Activated naive CD4-positive, alpha-beta T cell treated with anti-CD3 and anti-CD28 coated beads for 36 hours (primary cell): ENCODE measurements around the gene CDK11A. TPM values are rescaled to one million over a fixed set of nuclear protein-coding genes. Genes with fewer than 3 reads are reported as not detected.

Source experiments
- CTCF ChIA-PET: fragments of 350-600 bp; sonication (Branson Sonifier 250); formaldehyde crosslinking; loops from one replicate; lab custom pipeline; 2021; ENCODE audit warnings: antibody characterized with exemption; lab: Charles Lee
- DNase-seq: peaks from one replicate; pipeline ENCODE4 v3.0.0-alpha.2; 2020
- H3K27ac Mint-ChIP-seq: one replicate; pipeline ENCODE4 v1.8.0; 2021; ENCODE audit warnings: mild to moderate bottlenecking, mixed read lengths
- H3K27me3 Mint-ChIP-seq: one replicate; pipeline ENCODE4 v1.8.0; 2021; ENCODE audit warnings: low read depth, mixed read lengths
- H3K36me3 Mint-ChIP-seq: one replicate; pipeline ENCODE4 v1.8.0; 2021; ENCODE audit warnings: low read depth, mixed read lengths
- H3K4me1 Mint-ChIP-seq: one replicate; pipeline ENCODE4 v1.8.0; 2021; ENCODE audit warnings: low read depth, mixed read lengths
- H3K4me3 Mint-ChIP-seq: one replicate; pipeline ENCODE4 v1.8.0; 2021; ENCODE audit warnings: mild to moderate bottlenecking, moderate library complexity, mixed read lengths
- H3K9me3 Mint-ChIP-seq: one replicate; pipeline ENCODE4 v1.8.0; 2021; ENCODE audit warnings: mixed read lengths
- intact Hi-C: fragments of 100-400 bp; cut with micrococcal nuclease; formaldehyde crosslinking; loops from one replicate; pipeline ENCODE4 v1.15.1; 2023
- total RNA-seq, 2 experiments: library from RNA; stranded (reverse); gene quantifications; one replicate each; pipeline ENCODE4 v1.2.3, GENCODE V29; 2021

CDK11A gene
- total RNA-seq, 2 experiments from 2014 or later = 58.0 to 60.3 TPM

GRCh38 chr1:1759456-1760344 is 35.5 kb upstream of the CDK11A start:
- H3K27me3 Mint-ChIP-seq = no peaks in the 10 kb centered on the region
- no peaks in the 10 kb centered on the region for H3K4me1 Mint-ChIP-seq
- peaks cover 14% of the 10 kb centered on the region for H3K36me3 Mint-ChIP-seq
- intact Hi-C loops = no loop called here
- DNase-seq = no peak
- H3K9me3 Mint-ChIP-seq = no peaks in the 10 kb centered on the region
- no peak overlapping the region for H3K4me3 Mint-ChIP-seq
- CTCF ChIA-PET = no interaction called here
- no peak overlapping the region for H3K27ac Mint-ChIP-seq

- CTCF ChIA-PET = no interaction called here
- no peak overlapping the region for H3K4me3 Mint-ChIP-seq
- H3K4me1 Mint-ChIP-seq = no peaks in the 10 kb centered on the region
- H3K36me3 Mint-ChIP-seq = peaks cover 15% of the 10 kb centered on the region
- H3K27ac Mint-ChIP-seq = no peak overlapping the region
- H3K27me3 Mint-ChIP-seq = no peaks in the 10 kb centered on the region
- DNase-seq = no peak
- intact Hi-C loops = no loop called here
- no peaks in the 10 kb centered on the region for H3K9me3 Mint-ChIP-seq
These were observed 34.7 kb upstream of the CDK11A start for GRCh38 chr1:1758692-1759455.

GRCh38 chr1:1758059-1758621 is 34.0 kb upstream of the CDK11A start:
- H3K9me3 Mint-ChIP-seq = no peaks in the 10 kb centered on the region
- no peak overlapping the region for H3K4me3 Mint-ChIP-seq
- intact Hi-C loops = no loop called here
- DNase-seq = no peak
- H3K4me1 Mint-ChIP-seq = no peaks in the 10 kb centered on the region
- H3K27me3 Mint-ChIP-seq = no peaks in the 10 kb centered on the region
- CTCF ChIA-PET = no interaction called here
- H3K27ac Mint-ChIP-seq = no peak overlapping the region
- peaks cover 16% of the 10 kb centered on the region for H3K36me3 Mint-ChIP-seq

DNA sequence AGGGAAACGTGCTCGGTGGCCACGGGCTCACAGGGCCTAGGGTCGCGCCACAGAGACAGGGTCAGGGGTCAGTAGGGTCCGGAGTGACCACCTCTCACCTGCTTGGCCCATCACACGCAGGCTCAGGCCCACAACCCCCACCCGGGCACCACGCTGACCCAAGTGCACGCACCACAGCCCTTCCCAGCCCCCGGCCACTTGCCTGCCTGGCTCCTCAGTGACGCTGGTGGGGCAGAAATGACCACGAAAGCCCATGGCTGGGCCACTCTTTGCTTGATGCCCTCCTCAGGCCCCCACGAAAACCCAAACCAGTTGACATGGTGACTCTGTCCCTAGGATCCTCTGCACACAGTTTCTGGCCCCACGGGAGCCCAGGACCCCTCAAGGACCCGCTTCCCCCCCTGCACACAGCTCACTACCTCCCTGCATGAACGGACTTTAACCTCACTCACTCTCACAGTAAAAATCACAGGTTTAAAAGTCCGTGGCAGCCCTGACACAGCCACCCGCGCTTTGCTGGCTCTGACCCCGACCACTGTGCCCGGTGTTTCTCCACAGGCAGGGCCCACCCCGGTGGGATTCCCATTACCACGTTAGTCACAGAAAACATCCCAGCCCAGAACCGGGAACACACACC is 33.4 kb upstream of the CDK11A start:
- no peak for DNase-seq
- Mint-ChIP-seq H3K4me3 (no peak overlapping the region), H3K4me1 (no peaks in the 10 kb centered on the region), H3K27ac (no peak overlapping the region), H3K27me3 (no peaks in the 10 kb centered on the region), H3K36me3 (peaks cover 17% of the 10 kb centered on the region), H3K9me3 (no peaks in the 10 kb centered on the region)
- CTCF ChIA-PET = no interaction called here
- intact Hi-C loops = no loop called here

GRCh38 chr1:1756661-1757421 is 32.7 kb upstream of the CDK11A start:
- H3K27ac Mint-ChIP-seq = no peak overlapping the region
- H3K4me3 Mint-ChIP-seq = no peak overlapping the region
- no peaks in the 10 kb centered on the region for H3K4me1 Mint-ChIP-seq
- DNase-seq = no peak
- H3K27me3 Mint-ChIP-seq = no peaks in the 10 kb centered on the region
- H3K9me3 Mint-ChIP-seq = no peaks in the 10 kb centered on the region
- peaks cover 20% of the 10 kb centered on the region for H3K36me3 Mint-ChIP-seq
- intact Hi-C loops = no loop called here
- CTCF ChIA-PET = no interaction called here

- CTCF ChIA-PET = no interaction called here
- H3K27ac Mint-ChIP-seq = no peak overlapping the region
- intact Hi-C loops = no loop called here
These were observed 31.7 kb upstream of the CDK11A start for GRCh38 chr1:1755852-1756251.

GRCh38 chr1:1755426-1755825 is 31.3 kb upstream of the CDK11A start:
- no peak for DNase-seq
- no peak overlapping the region for H3K27ac Mint-ChIP-seq
- CTCF ChIA-PET = no interaction called here
- H3K27me3 Mint-ChIP-seq = no peaks in the 10 kb centered on the region
- intact Hi-C loops = no loop called here
- H3K36me3 Mint-ChIP-seq = peaks cover 15% of the 10 kb centered on the region
- no peaks in the 10 kb centered on the region for H3K4me1 Mint-ChIP-seq
- no peak overlapping the region for H3K4me3 Mint-ChIP-seq
- H3K9me3 Mint-ChIP-seq = no peaks in the 10 kb centered on the region

More at GRCh38 chr1:1755852-1756251, 31.7 kb upstream of the CDK11A start:
- Mint-ChIP-seq H3K4me1 (no peaks in the 10 kb centered on the region), H3K4me3 (no peak overlapping the region), H3K27me3 (no peaks in the 10 kb centered on the region), H3K9me3 (no peaks in the 10 kb centered on the region), H3K36me3 (peaks cover 15% of the 10 kb centered on the region)
- DNase-seq = no peak

DNA sequence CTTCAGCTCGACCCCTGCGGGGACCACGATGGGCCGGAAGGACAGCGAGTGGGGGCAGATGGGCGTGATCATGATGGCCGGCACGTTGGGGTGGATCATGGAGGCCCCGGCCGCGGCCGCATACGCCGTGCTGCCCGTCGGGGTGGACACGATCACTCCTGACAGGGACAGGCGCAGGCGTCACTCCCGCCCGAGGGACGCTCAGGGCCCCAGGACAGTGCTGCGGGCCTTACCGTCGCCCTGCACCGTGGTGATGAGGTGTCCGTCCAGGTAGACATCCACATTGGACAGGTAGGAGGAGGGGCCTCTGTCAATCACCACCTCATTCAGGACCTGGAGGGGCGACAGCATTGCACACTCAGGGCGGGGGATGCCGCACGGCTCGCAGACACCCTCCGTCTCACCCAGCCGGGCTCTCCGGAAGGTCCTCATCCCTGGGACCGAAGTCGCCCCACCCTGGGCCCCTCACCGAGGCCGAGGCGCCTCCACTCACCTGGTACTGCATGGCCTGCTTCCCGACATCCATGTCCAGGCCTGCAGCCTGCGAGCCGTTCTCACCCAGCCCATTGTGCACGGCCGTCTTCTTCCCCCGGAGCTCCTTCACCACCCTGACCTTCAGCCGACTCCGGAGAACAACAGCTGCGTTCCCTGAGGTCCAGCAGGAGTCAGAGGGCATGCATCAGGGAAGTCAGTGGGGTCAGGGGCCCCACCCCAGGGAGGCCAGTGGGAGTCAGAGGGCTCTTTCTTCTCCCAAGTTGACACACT is 30.1 kb upstream of the CDK11A start:
- intact Hi-C loops = no loop called here
- no peak for DNase-seq
- H3K27ac Mint-ChIP-seq = no peak overlapping the region
- no peaks in the 10 kb centered on the region for H3K9me3 Mint-ChIP-seq
- H3K27me3 Mint-ChIP-seq = no peaks in the 10 kb centered on the region
- H3K4me1 Mint-ChIP-seq = no peaks in the 10 kb centered on the region
- CTCF ChIA-PET = no interaction called here
- H3K36me3 Mint-ChIP-seq = peaks cover 12% of the 10 kb centered on the region
- H3K4me3 Mint-ChIP-seq = no peak overlapping the region

DNA sequence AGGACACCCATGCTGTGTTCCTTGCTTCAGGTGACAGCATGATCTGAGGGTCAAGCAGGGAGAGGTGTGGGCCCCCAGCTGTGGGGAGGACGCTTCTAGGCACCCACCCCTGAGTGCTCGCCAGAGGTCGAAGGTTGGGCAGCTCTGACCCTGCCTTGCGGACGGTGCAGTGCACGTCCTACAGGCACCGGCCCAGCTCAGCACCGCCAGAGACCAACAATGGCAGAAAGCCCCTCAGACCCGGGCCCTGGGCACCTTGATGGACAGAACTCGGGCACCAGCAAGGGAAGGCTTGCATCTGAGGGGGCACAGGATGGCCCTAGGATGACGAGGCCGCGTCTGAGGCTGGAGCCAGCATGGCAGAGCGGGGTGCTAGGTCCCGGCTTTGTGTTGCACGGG is 29.4 kb upstream of the CDK11A start:
- no peaks in the 10 kb centered on the region for H3K27me3 Mint-ChIP-seq
- H3K4me1 Mint-ChIP-seq = no peaks in the 10 kb centered on the region
- CTCF ChIA-PET = no interaction called here
- DNase-seq = no peak
- no peak overlapping the region for H3K27ac Mint-ChIP-seq
- no peaks in the 10 kb centered on the region for H3K9me3 Mint-ChIP-seq
- no peak overlapping the region for H3K4me3 Mint-ChIP-seq
- H3K36me3 Mint-ChIP-seq = peaks cover 12% of the 10 kb centered on the region
- intact Hi-C loops = no loop called here

DNA sequence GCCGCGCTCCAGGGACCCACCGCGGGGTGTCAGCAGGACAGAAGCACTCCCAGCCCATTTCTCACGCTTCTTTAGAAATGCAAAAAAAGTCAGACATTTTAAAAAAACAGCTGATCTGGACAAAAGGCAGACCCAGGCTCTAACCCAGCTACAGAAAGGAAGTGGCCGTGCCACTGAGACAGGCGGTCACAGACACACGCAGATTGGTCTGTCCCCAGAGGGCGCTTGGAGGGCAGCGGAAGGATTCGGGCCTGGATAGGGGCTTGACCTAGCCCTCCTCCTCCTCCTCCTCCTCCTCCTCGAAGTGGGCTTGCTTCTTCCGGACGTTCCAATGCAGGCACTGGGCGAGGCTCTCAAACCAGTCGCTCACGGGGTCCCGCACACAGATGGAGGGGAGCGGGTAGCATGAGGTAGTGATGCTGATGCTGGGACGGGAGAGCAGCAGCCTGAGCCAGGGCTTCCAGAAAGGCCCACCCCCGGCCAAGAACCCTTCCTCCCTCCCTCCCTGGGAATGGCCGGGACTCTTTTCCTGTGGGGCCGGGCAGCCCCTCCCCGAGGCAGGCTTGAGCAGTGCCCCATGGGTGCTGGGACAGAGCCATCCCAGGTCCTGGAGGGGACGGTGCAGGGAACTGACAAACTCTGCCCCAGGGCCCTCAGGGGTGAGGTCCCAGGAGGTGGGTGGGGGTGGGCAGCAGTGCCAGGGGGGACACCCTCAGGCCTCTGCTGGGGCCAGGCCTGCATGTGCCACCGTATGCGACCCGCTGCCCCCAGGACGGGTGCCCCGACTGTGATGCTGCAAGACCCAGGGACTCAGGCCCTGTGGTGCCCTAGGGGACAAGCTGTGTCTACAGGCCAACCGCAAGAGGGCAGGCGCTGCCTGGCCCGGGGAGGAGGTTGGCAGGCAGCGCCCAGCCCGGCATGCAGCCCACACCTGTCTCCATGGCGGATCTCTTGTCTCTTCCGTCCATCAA is 28.8 kb upstream of the CDK11A start:
- intact Hi-C loops = no loop called here
- no peak for DNase-seq
- Mint-ChIP-seq H3K27me3 (no peaks in the 10 kb centered on the region), H3K36me3 (peaks cover 8% of the 10 kb centered on the region), H3K9me3 (no peaks in the 10 kb centered on the region), H3K4me1 (no peaks in the 10 kb centered on the region), H3K4me3 (no peak overlapping the region), H3K27ac (no peak overlapping the region)
- CTCF ChIA-PET = no interaction called here
